ENCODE data around the gene PALLD.

The PALLD gene

DNA sequence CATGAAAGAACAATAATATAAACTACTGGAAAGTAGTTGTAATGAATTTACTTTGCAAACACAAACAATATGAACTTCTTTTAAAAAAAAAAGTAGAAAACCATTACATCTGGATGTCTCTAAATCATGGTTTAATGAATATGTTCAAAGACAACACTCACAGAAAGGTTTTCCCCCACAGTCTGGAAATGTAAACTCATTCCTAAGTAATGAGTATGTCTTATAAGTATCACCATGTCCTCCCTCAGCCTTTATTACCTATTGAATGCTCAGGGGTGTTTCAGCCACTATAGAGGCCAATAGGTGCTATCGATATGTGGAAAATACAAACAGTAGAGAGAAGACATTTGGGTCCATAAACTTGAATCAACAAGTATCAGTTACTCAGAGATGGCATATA, 186.7 kb downstream of the PALLD start:
- TF ChIP-seq EZH2 (IDR thresholded peaks at IDR 0.05; ENCODE audit: borderline replicate concordance, low read length) (no peak), CTCF (IDR thresholded peaks at IDR 0.05; ENCODE audit: low read length) (no peak)
- no peaks in the 10 kb centered on the region for H4K20me1 ChIP-seq (ENCODE audit: insufficient read depth, low read length)

DNA sequence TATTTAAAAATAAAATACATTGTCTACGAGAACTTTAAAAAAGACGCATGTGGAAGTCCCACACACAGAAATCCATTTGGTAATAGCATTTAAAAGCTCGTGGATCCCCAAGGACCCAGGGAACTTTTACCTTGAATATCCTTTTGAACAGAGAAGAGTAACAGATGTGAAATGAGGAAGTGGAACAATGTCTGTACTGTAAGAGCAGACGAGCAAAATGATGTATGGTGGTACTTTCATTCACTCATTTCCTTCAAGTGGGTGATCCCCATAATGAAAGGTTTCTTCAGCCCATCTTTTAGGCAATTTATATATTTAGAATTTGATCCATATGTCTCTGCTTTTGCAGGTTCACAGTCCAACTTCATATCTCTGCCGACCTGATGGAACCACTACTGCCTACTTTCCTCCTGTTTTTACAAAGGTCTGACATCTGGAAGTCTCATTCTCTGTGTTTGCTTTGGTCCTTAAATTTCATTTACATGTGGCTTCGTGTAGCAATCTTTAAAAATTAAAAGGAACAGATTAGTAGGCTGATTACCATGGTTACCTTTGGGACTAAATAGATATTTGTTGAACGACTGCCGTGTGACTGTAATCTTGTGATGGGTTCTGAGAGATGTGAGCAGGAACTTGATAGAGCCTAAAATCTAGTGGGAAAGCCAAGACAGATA, 188.4 kb downstream of the PALLD start:
- H3K36me3 ChIP-seq (ENCODE audit: insufficient read depth, low read length): no peaks in the 10 kb centered on the region
- TF ChIP-seq CTCF (IDR thresholded peaks at IDR 0.05; ENCODE audit: low read length) (no peak), EZH2 (IDR thresholded peaks at IDR 0.05; ENCODE audit: borderline replicate concordance, low read length) (no peak)
- H3K4me1 ChIP-seq (ENCODE audit: insufficient read depth, low read length, severe bottlenecking): no peaks in the 10 kb centered on the region

More for the DNA sequence above, 186.7 kb downstream of the PALLD start:
- Histone ChIP-seq H3K4me2 (ENCODE audit: low read length) (no peak overlapping the region), H3F3A (ENCODE audit: insufficient read depth, low read length) (no peaks in the 10 kb centered on the region), H3K79me2 (ENCODE audit: insufficient read depth, low read length) (no peaks in the 10 kb centered on the region), H3K27me3 (ENCODE audit: insufficient read depth, low read length) (no peaks in the 10 kb centered on the region), H3K9me2 (ENCODE audit: low read depth, low read length) (no peaks in the 10 kb centered on the region; the same call in 1 of the 2 replicates), H3K9ac (ENCODE audit: low read length) (no peak overlapping the region), H3K9me3 (ENCODE audit: low read length) (no peaks in the 10 kb centered on the region), H3K36me3 (ENCODE audit: insufficient read depth, low read length) (no peaks in the 10 kb centered on the region), H3K4me1 (ENCODE audit: insufficient read depth, low read length, severe bottlenecking) (no peaks in the 10 kb centered on the region), H3K27ac (ENCODE audit: low read depth, low read length, poor library complexity, severe bottlenecking) (no peak overlapping the region), H3K4me3 (ENCODE audit: low read depth, low read length, poor library complexity, severe bottlenecking) (no peak overlapping the region), H2AFZ (ENCODE audit: low read length) (no peak overlapping the region)

GRCh38 chr4:168688584-168688983, 191.7 kb downstream of the PALLD start:
- Histone ChIP-seq H3K4me2 (ENCODE audit: low read length) (no peak overlapping the region), H4K20me1 (ENCODE audit: insufficient read depth, low read length) (no peaks in the 10 kb centered on the region), H3K9me3 (ENCODE audit: low read length) (no peaks in the 10 kb centered on the region), H3K9ac (ENCODE audit: low read length) (no peak overlapping the region), H3K9me2 (ENCODE audit: low read depth, low read length) (no peaks in the 10 kb centered on the region), H3K4me3 (ENCODE audit: low read depth, low read length, poor library complexity, severe bottlenecking) (no peak overlapping the region), H3K79me2 (ENCODE audit: insufficient read depth, low read length) (no peaks in the 10 kb centered on the region), H3K4me1 (ENCODE audit: insufficient read depth, low read length, severe bottlenecking) (no peaks in the 10 kb centered on the region), H3F3A (ENCODE audit: insufficient read depth, low read length) (no peaks in the 10 kb centered on the region), H3K27ac (ENCODE audit: low read depth, low read length, poor library complexity, severe bottlenecking) (no peak overlapping the region), H3K27me3 (ENCODE audit: insufficient read depth, low read length) (no peaks in the 10 kb centered on the region), H3K36me3 (ENCODE audit: insufficient read depth, low read length) (no peaks in the 10 kb centered on the region), H2AFZ (ENCODE audit: low read length) (no peak overlapping the region)
- no peak for TF ChIP-seq EZH2 (IDR thresholded peaks at IDR 0.05; ENCODE audit: borderline replicate concordance, low read length)
- no peak for TF ChIP-seq CTCF (IDR thresholded peaks at IDR 0.05; ENCODE audit: low read length)

More for the DNA sequence above, 188.4 kb downstream of the PALLD start:
- H3K9me2 ChIP-seq (ENCODE audit: low read depth, low read length): no peaks in the 10 kb centered on the region; the same call in 1 of the 2 replicates
- H4K20me1 ChIP-seq (ENCODE audit: insufficient read depth, low read length): no peaks in the 10 kb centered on the region
- H3K9ac ChIP-seq (ENCODE audit: low read length): no peak overlapping the region
- H3K27ac ChIP-seq (ENCODE audit: low read depth, low read length, poor library complexity, severe bottlenecking): no peak overlapping the region
- H3K9me3 ChIP-seq (ENCODE audit: low read length): no peaks in the 10 kb centered on the region
- no peaks in the 10 kb centered on the region for H3K79me2 ChIP-seq (ENCODE audit: insufficient read depth, low read length)
- H3K27me3 ChIP-seq (ENCODE audit: insufficient read depth, low read length): no peaks in the 10 kb centered on the region
- no peak overlapping the region for H3K4me2 ChIP-seq (ENCODE audit: low read length)
- no peak overlapping the region for H2AFZ ChIP-seq (ENCODE audit: low read length)
- H3F3A ChIP-seq (ENCODE audit: insufficient read depth, low read length): no peaks in the 10 kb centered on the region
- H3K4me3 ChIP-seq (ENCODE audit: low read depth, low read length, poor library complexity, severe bottlenecking): no peak overlapping the region
